RWPE1 (cell line): ENCODE measurements around the gene GOLGA7B.
"Not testable (repeated sequence)": the region's sequence is repeated elsewhere in the genome, so short reads cannot be mapped to it uniquely, and the experiment has no call there.

ENCODE experiments used
- CTCF ChIA-PET: fragments of 350-600 bp; sonication (Branson Sonifier 250); formaldehyde crosslinking; extraction: SDS; loops from one replicate; lab custom pipeline; 2021; lab: Yijun Ruan, JAX
- POLR2A ChIA-PET: fragments of 400-600 bp; formaldehyde crosslinking; extraction: SDS; loops from one replicate; lab custom pipeline; 2020; ENCODE audit warnings: antibody characterized with exemption; ENCODE audit not compliant: low non-redundant PET; lab: Yijun Ruan, JAX
- DNase-seq: peaks from one replicate; pipeline ENCODE4 v3.0.0; 2012; ENCODE audit warnings: low spot score
- H3K27ac ChIP-seq: fragments of 450-650 bp; 2 replicates; pipeline ENCODE4 v1.5.1; 2017
- TF ChIP-seq, protein P1 (sequence below): fragments of 450-650 bp; conservative IDR thresholded peaks from 2 replicates; pipeline ENCODE4 v1.5.1; 2017; ENCODE audit warnings: low read depth, mild to moderate bottlenecking

The GOLGA7B gene

GRCh38 chr10:97827702-97828291, 21.8 kb upstream of the GOLGA7B start:
- CTCF ChIA-PET: interaction anchor here (0.8 to 1.2 kb wide), 3 partner anchors 36 to 126 kb away, joined by 3 to 4 read pairs (median 3); no protein-coding TSS in a partner anchor

DNA sequence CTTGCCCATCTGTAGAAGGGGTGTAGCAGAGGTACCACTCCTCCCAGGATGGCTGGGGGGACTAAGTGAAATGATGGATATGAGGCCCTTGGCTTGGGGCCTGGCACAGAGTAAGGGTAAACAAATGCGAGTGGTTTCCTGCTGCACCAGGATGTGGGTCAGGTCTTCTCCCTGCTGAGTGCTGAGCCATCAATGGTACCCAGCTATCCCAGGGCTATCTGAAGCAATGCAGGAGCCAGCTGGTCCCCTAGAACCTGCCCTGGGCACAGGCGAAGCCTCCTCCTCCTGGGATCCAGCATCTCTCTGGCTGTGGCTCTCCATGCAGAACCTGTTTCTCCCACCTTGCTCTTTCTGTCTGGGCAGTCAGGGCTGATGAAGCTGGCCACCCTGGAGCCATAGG, 20.9 kb upstream of the GOLGA7B start:
- no peak overlapping the region for H3K27ac ChIP-seq
- DNase-seq: no peak
- CTCF ChIA-PET: interaction anchor here (1.2 kb wide), 1 partner anchor 37 kb away, joined by 4 read pairs; no protein-coding TSS in a partner anchor
- TF ChIP-seq, protein P1, sequence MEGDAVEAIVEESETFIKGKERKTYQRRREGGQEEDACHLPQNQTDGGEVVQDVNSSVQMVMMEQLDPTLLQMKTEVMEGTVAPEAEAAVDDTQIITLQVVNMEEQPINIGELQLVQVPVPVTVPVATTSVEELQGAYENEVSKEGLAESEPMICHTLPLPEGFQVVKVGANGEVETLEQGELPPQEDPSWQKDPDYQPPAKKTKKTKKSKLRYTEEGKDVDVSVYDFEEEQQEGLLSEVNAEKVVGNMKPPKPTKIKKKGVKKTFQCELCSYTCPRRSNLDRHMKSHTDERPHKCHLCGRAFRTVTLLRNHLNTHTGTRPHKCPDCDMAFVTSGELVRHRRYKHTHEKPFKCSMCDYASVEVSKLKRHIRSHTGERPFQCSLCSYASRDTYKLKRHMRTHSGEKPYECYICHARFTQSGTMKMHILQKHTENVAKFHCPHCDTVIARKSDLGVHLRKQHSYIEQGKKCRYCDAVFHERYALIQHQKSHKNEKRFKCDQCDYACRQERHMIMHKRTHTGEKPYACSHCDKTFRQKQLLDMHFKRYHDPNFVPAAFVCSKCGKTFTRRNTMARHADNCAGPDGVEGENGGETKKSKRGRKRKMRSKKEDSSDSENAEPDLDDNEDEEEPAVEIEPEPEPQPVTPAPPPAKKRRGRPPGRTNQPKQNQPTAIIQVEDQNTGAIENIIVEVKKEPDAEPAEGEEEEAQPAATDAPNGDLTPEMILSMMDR: no peak
- POLR2A ChIA-PET: no interaction called here

More at GRCh38 chr10:97827702-97828291, 21.8 kb upstream of the GOLGA7B start:
- TF ChIP-seq, protein P1: no peak
- H3K27ac ChIP-seq: no peak overlapping the region
- DNase-seq: peak; percentile 28
- POLR2A ChIA-PET: no interaction called here

DNA sequence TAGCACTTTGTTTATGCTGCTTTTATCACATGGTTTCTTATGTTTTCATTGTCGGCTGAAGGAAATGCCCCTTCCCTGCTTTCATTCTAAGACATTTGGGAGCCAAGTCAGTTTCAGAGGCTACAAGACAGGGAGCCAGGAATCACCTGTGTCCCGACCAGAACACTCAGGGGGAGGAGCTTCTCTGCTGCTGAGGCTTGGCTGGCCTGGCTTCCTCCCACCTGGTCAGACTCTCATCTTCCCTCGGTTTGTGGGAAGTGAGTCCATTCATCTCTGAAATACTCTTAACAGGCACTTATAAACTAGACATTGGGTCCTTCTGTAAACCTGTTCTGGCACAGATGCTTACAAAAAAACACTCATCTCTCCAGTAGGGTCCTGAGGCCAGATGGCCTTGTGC, 19.6 kb upstream of the GOLGA7B start:
- CTCF ChIA-PET: interaction anchor here (1.1 kb wide), 2 partner anchors 38 to 39 kb away, joined by 3 to 6 read pairs; no protein-coding TSS in a partner anchor
- TF ChIP-seq, protein P1: no peak
- POLR2A ChIA-PET: no interaction called here
- no peak for DNase-seq
- no peak overlapping the region for H3K27ac ChIP-seq

DNA sequence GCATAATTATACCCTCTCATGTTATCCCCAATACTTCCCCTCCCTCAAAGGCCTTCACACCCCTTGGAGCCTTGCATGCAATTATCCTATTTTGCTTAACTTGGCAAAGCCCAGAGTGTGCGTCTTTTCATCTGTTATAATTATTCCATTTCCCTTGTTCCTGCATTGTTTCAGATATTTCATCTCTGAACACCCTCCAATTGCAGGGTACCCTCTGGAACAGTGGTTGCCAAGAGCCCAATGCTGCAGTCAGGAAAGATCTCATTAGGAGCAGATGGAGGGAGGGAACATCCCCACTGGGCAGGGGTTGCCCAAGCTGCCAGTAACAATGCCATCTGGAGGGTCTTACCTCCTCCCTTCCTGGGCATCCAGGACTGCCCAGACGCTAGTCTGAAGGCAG, 18.4 kb upstream of the GOLGA7B start:
- CTCF ChIA-PET: interaction anchor here (1.0 to 1.1 kb wide), 2 partner anchors 36 to 39 kb away, joined by 3 to 6 read pairs; no protein-coding TSS in a partner anchor
- POLR2A ChIA-PET: no interaction called here
- DNase-seq: no peak
- H3K27ac ChIP-seq: no peak overlapping the region
- TF ChIP-seq, protein P1: no peak

GRCh38 chr10:97836446-97836845, 13.2 kb upstream of the GOLGA7B start:
- CTCF ChIA-PET: no interaction called here

DNA sequence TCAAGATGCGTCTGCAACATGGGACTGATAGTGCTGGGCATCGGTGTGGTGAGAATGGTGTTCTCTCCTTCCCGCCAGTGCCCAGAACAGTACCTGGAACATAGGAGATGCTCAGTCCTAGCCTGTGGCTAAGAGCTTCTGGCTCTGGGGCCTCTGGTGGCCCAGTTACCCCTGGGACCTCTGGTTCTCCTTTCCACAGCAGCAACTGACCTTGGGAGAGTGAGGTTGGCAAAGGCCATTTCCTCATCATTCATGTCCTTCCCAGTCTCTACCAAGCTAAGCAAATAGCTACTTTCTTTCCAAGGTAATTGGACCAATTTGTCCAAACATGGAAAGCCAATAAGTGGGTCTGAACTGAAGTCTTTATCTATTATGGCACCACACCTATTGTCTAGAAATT, 11.6 kb upstream of the GOLGA7B start:
- no peak for DNase-seq
- ChIA-PET CTCF (no interaction called here), POLR2A (no interaction called here)
- TF ChIP-seq, protein P1: no peak
- H3K27ac ChIP-seq: no peak overlapping the region

More at GRCh38 chr10:97836446-97836845, 13.2 kb upstream of the GOLGA7B start:
- no peak for DNase-seq
- TF ChIP-seq, protein P1: no peak
- POLR2A ChIA-PET: no interaction called here
- no peak overlapping the region for H3K27ac ChIP-seq

DNA sequence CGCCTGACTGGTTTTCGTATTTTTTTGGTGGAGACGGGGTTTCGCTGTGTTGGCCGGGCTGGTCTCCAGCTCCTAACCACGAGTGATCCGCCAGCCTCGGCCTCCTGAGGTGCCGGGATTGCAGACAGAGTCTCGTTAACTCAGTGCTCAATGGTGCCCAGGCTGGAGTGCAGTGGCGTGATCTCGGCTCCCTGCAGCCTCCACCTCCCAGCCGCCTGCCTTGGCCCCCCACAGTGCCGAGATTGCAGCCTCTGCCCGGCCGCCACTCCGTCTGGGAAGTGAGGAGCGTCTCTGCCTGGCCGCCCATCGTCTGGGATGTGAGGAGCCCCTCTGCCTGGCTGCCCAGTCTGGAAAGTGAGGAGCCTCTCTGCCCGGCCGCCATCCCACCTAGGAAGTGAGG, 8.5 kb upstream of the GOLGA7B start:
- DNase-seq, POLR2A ChIA-PET, H3K27ac ChIP-seq, CTCF ChIA-PET: not testable (repeated sequence)

- POLR2A ChIA-PET, DNase-seq, CTCF ChIA-PET, H3K27ac ChIP-seq: not testable (repeated sequence)
Measured at GRCh38 chr10:97842114-97842513, 7.5 kb upstream of the GOLGA7B start.
